Measurements from ENCODE around the gene PSMC5.

Gene PSMC5

DNA sequence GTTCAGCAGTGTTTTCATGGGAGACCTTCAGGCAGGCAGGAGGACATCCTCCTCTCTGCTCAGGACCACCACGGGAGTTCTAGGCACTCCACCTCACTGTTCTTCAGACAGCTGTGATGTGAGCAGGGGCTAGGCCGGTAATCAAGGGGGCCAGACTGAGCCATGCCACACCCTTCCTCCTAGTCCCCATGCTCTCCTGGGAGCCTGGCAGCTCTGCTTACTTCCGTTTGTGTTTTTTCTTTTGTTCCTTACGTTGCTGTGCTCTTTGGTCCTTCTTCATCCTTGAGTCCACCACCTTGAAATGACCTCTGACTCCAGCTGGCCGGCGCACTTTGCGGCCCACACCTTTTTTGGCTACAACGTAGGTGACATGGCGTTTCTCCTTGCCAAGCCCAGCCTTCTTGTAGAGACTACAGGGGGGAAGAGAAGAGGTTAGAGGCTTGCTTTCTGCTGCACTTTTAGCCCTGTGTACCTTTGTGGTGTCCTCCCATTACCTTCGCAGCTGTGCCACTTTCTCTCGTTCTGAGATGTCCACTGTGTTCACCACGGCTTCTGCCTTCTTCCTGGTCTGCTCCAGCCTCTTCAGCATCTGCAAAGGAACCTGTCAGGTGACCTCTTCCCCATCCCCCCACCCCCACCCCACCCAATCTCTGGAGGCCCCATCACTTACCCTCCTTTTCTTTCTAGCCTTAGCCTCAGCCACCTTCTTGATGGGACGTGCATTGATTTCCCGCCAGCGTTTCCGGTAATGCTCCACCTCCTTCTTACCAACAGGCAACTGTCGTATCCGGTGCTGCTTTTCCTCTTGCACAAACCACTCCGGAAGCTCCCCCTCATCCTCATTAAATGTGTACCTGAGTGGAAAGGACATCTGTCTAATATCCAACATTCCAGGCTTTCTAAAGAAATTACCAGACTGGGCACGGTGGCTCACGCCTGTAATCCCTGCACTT is 7.4 kb upstream of the PSMC5 start:
- Histone ChIP-seq H3K9ac (ENCODE audit: low read depth in 1 of 2, low read length in 2 of 2) (no peak overlapping the region), H3K4me3 (ENCODE audit: low read length in 2 of 2) (no peak overlapping the region), H3K36me3 (ENCODE audit: control insufficient read depth in 2 of 2, insufficient read depth in 2 of 2, low read length in 2 of 2) (peaks cover 86 to 92% of the 10 kb centered on the region in 2 donors), H3K27ac (ENCODE audit: low read depth in 2 of 2, low read length in 2 of 2) (peak overlapping the region in 1 of 2 donors; percentile 22), H3K27me3 (ENCODE audit: control insufficient read depth in 2 of 2, insufficient read depth in 2 of 2, low read length in 2 of 2) (no peaks in the 10 kb centered on the region), H3K9me3 (ENCODE audit: control insufficient read depth in 2 of 2, low read length in 2 of 2) (no peaks in the 10 kb centered on the region), H3K4me1 (ENCODE audit: control insufficient read depth in 2 of 2, insufficient read depth in 2 of 2, low read length in 2 of 2) (peaks cover 2 to 3% of the 10 kb centered on the region in 2 donors)

DNA sequence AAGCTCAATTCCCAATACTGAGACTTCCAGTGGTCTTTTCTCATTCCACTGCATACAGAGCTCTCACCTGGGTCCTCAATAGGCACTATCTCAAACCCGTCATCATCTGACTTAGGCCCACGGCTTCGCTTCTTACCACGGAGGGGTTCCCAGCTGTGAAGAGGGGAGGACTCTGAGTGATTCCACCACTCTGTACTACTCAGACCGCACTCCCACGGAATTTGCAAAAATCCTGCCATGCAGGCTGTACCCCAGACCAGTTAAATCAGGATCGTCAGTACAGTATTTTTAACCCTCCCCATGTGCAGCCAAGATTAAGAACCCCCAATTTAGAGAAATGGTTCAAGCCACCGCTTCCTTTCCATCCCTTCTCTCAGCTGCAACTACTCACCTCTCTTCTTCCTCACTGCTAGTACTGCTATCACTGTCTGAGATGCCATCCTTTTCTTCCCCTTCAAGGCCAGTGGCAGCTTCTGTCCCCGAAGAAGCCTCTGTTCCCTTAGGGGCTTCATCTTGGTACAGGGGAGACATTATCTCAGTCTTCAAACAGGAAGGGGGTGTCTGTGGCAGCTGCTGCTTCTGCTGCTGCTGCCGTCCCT is 6.2 kb upstream of the PSMC5 start:
- Histone ChIP-seq H3K27ac (ENCODE audit: low read depth in 2 of 2, low read length in 2 of 2) (no peak overlapping the region), H3K9ac (ENCODE audit: low read depth in 1 of 2, low read length in 2 of 2) (no peak overlapping the region), H3K27me3 (ENCODE audit: control insufficient read depth in 2 of 2, insufficient read depth in 2 of 2, low read length in 2 of 2) (no peaks in the 10 kb centered on the region), H3K4me1 (ENCODE audit: control insufficient read depth in 2 of 2, insufficient read depth in 2 of 2, low read length in 2 of 2) (peaks cover 7 to 8% of the 10 kb centered on the region in 2 donors), H3K9me3 (ENCODE audit: control insufficient read depth in 2 of 2, low read length in 2 of 2) (no peaks in the 10 kb centered on the region), H3K4me3 (ENCODE audit: low read length in 2 of 2) (no peak overlapping the region), H3K36me3 (ENCODE audit: control insufficient read depth in 2 of 2, insufficient read depth in 2 of 2, low read length in 2 of 2) (peaks cover 81 to 91% of the 10 kb centered on the region in 2 donors)

GRCh38 chr17:63821804-63822203 is 5.4 kb upstream of the PSMC5 start:
- Histone ChIP-seq H3K27ac (ENCODE audit: low read depth in 2 of 2, low read length in 2 of 2) (no peak overlapping the region), H3K9ac (ENCODE audit: low read depth in 1 of 2, low read length in 2 of 2) (no peak overlapping the region), H3K4me3 (ENCODE audit: low read length in 2 of 2) (no peak overlapping the region), H3K36me3 (ENCODE audit: control insufficient read depth in 2 of 2, insufficient read depth in 2 of 2, low read length in 2 of 2) (peaks cover 76 to 84% of the 10 kb centered on the region in 2 donors), H3K9me3 (ENCODE audit: control insufficient read depth in 2 of 2, low read length in 2 of 2) (no peaks in the 10 kb centered on the region), H3K27me3 (ENCODE audit: control insufficient read depth in 2 of 2, insufficient read depth in 2 of 2, low read length in 2 of 2) (no peaks in the 10 kb centered on the region), H3K4me1 (ENCODE audit: control insufficient read depth in 2 of 2, insufficient read depth in 2 of 2, low read length in 2 of 2) (peaks cover 12 to 13% of the 10 kb centered on the region in 2 donors)

DNA sequence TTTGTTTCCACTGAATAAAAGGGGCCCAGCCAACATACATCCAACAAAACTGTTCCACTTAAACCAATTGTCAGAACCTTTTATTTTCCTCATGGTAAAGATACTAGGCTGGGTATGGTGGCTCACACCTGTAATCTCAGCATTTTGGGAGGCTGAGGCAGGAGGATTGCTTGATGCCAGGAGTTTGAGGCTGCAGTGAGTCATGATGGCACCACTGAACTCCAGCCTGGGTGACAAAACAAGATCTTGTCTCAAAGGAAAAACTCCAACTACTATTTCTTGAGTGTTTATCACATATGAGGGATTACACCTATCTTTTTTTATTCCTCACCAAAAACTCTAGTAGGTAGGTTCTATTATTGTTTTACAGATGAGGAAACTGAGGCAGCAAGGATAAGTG is 4.7 kb upstream of the PSMC5 start:
- Histone ChIP-seq H3K36me3 (ENCODE audit: control insufficient read depth in 2 of 2, insufficient read depth in 2 of 2, low read length in 2 of 2) (peaks cover 68 to 76% of the 10 kb centered on the region in 2 donors), H3K27ac (ENCODE audit: low read depth in 2 of 2, low read length in 2 of 2) (no peak overlapping the region)

GRCh38 chr17:63823659-63824331 is 3.4 kb upstream of the PSMC5 start:
- Histone ChIP-seq H3K4me1 (ENCODE audit: control insufficient read depth in 2 of 2, insufficient read depth in 2 of 2, low read length in 2 of 2) (peaks cover 22 to 24% of the 10 kb centered on the region in 2 donors), H3K9ac (ENCODE audit: low read depth in 1 of 2, low read length in 2 of 2) (no peak overlapping the region), H3K36me3 (ENCODE audit: control insufficient read depth in 2 of 2, insufficient read depth in 2 of 2, low read length in 2 of 2) (peaks cover 56 to 64% of the 10 kb centered on the region in 2 donors), H3K9me3 (ENCODE audit: control insufficient read depth in 2 of 2, low read length in 2 of 2) (no peaks in the 10 kb centered on the region), H3K4me3 (ENCODE audit: low read length in 2 of 2) (no peak overlapping the region), H3K27ac (ENCODE audit: low read depth in 2 of 2, low read length in 2 of 2) (no peak overlapping the region), H3K27me3 (ENCODE audit: control insufficient read depth in 2 of 2, insufficient read depth in 2 of 2, low read length in 2 of 2) (no peaks in the 10 kb centered on the region)

More for the DNA sequence above, 4.7 kb upstream of the PSMC5 start:
- Histone ChIP-seq H3K27me3 (ENCODE audit: control insufficient read depth in 2 of 2, insufficient read depth in 2 of 2, low read length in 2 of 2) (no peaks in the 10 kb centered on the region), H3K9me3 (ENCODE audit: control insufficient read depth in 2 of 2, low read length in 2 of 2) (no peaks in the 10 kb centered on the region), H3K9ac (ENCODE audit: low read depth in 1 of 2, low read length in 2 of 2) (no peak overlapping the region), H3K4me3 (ENCODE audit: low read length in 2 of 2) (no peak overlapping the region), H3K4me1 (ENCODE audit: control insufficient read depth in 2 of 2, insufficient read depth in 2 of 2, low read length in 2 of 2) (peaks cover 13 to 14% of the 10 kb centered on the region in 2 donors)

DNA sequence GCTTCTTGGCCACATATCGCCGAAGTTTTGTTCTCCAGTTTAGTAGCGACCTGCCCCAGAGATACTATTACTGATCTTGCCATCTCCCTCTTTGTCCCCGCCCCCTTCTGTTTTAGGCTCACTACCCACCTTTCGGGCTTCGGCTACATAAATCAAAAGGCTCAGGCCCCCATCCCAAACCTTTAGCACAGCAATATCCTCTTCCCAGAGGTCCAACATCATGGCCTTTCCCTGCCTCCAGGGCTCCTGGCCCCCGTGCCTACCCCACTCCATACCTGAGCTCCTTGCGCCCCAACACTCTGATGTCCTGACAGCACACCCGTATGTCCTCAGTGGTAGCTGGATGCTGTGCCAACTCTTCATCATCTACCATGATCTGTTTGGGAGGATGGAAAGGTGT is 2.9 kb upstream of the PSMC5 start:
- H3K4me3 ChIP-seq (ENCODE audit: low read length in 2 of 2): no peak overlapping the region
- no peaks in the 10 kb centered on the region for H3K27me3 ChIP-seq (ENCODE audit: control insufficient read depth in 2 of 2, insufficient read depth in 2 of 2, low read length in 2 of 2)
- H3K27ac ChIP-seq (ENCODE audit: low read depth in 2 of 2, low read length in 2 of 2): no peak overlapping the region
- peaks cover 52 to 63% of the 10 kb centered on the region in 2 donors for H3K36me3 ChIP-seq (ENCODE audit: control insufficient read depth in 2 of 2, insufficient read depth in 2 of 2, low read length in 2 of 2)
- H3K9me3 ChIP-seq (ENCODE audit: control insufficient read depth in 2 of 2, low read length in 2 of 2): no peaks in the 10 kb centered on the region
- no peak overlapping the region for H3K9ac ChIP-seq (ENCODE audit: low read depth in 1 of 2, low read length in 2 of 2)
- peaks cover 21 to 24% of the 10 kb centered on the region in 2 donors for H3K4me1 ChIP-seq (ENCODE audit: control insufficient read depth in 2 of 2, insufficient read depth in 2 of 2, low read length in 2 of 2)

GRCh38 chr17:63826468-63827001 is 696 bp upstream of the PSMC5 start:
- peaks cover 57 to 65% of the 10 kb centered on the region in 2 donors for H3K36me3 ChIP-seq (ENCODE audit: control insufficient read depth in 2 of 2, insufficient read depth in 2 of 2, low read length in 2 of 2)
- H3K4me3 ChIP-seq (ENCODE audit: low read length in 2 of 2): peak overlapping the region; percentile 91 to 98
- H3K9me3 ChIP-seq (ENCODE audit: control insufficient read depth in 2 of 2, low read length in 2 of 2): no peaks in the 10 kb centered on the region
- peaks cover 18 to 22% of the 10 kb centered on the region in 2 donors for H3K4me1 ChIP-seq (ENCODE audit: control insufficient read depth in 2 of 2, insufficient read depth in 2 of 2, low read length in 2 of 2)
- peak overlapping the region; percentile 82 to 90 for H3K9ac ChIP-seq (ENCODE audit: low read depth in 1 of 2, low read length in 2 of 2)
- peak overlapping the region; percentile 88 to 92 for H3K27ac ChIP-seq (ENCODE audit: low read depth in 2 of 2, low read length in 2 of 2)
- no peaks in the 10 kb centered on the region for H3K27me3 ChIP-seq (ENCODE audit: control insufficient read depth in 2 of 2, insufficient read depth in 2 of 2, low read length in 2 of 2)

- peaks cover 57 to 67% of the 10 kb centered on the region in 2 donors for H3K36me3 ChIP-seq (ENCODE audit: control insufficient read depth in 2 of 2, insufficient read depth in 2 of 2, low read length in 2 of 2)
These were observed 580 bp downstream of the PSMC5 start for GRCh38 chr17:63827801-63828221.

GRCh38 chr17:63828936-63829335 is 1.7 kb downstream of the PSMC5 start:
- H3K27me3 ChIP-seq (ENCODE audit: control insufficient read depth in 2 of 2, insufficient read depth in 2 of 2, low read length in 2 of 2): no peaks in the 10 kb centered on the region
- no peak overlapping the region for H3K27ac ChIP-seq (ENCODE audit: low read depth in 2 of 2, low read length in 2 of 2)
- peaks cover 61 to 69% of the 10 kb centered on the region in 2 donors for H3K36me3 ChIP-seq (ENCODE audit: control insufficient read depth in 2 of 2, insufficient read depth in 2 of 2, low read length in 2 of 2)
- H3K9me3 ChIP-seq (ENCODE audit: control insufficient read depth in 2 of 2, low read length in 2 of 2): no peaks in the 10 kb centered on the region
- no peak overlapping the region for H3K9ac ChIP-seq (ENCODE audit: low read depth in 1 of 2, low read length in 2 of 2)
- H3K4me1 ChIP-seq (ENCODE audit: control insufficient read depth in 2 of 2, insufficient read depth in 2 of 2, low read length in 2 of 2): peaks cover 18 to 22% of the 10 kb centered on the region in 2 donors
- H3K4me3 ChIP-seq (ENCODE audit: low read length in 2 of 2): no peak overlapping the region

More at GRCh38 chr17:63827801-63828221, 580 bp downstream of the PSMC5 start:
- Histone ChIP-seq H3K27me3 (ENCODE audit: control insufficient read depth in 2 of 2, insufficient read depth in 2 of 2, low read length in 2 of 2) (no peaks in the 10 kb centered on the region), H3K27ac (ENCODE audit: low read depth in 2 of 2, low read length in 2 of 2) (peak overlapping the region; percentile 88 to 92), H3K4me3 (ENCODE audit: low read length in 2 of 2) (peak overlapping the region; percentile 91 to 98), H3K9ac (ENCODE audit: low read depth in 1 of 2, low read length in 2 of 2) (peak overlapping the region; percentile 82 to 90), H3K4me1 (ENCODE audit: control insufficient read depth in 2 of 2, insufficient read depth in 2 of 2, low read length in 2 of 2) (peaks cover 18 to 22% of the 10 kb centered on the region in 2 donors), H3K9me3 (ENCODE audit: control insufficient read depth in 2 of 2, low read length in 2 of 2) (no peaks in the 10 kb centered on the region)
